Pancreas (tissue), 10 donors: ENCODE results near the gene STK33. TPM values are rescaled to one million over a fixed set of nuclear protein-coding genes. Genes with fewer than 3 reads are reported as not detected.

Source experiments
- ATAC-seq, 4 donors: fragments of 200-7000 bp; cut with Tn5 transposase; one replicate each; pipeline versions ENCODE4 v1.8.0 to v1.9.1; 2020; ENCODE audit warnings: mild to moderate bottlenecking in 4 of 4, moderate library complexity in 4 of 4
- DNase-seq, 6 donors: peaks; one replicate each; pipeline ENCODE4 v3.0.0-alpha.2; 2020
- FAIRE-seq: peaks from 2 replicates; lab custom pipeline; 2012; peaks lifted over from hg19 to GRCh38; lab: Jason Lieb, UNC
- H3K27ac ChIP-seq, 4 donors: fragments of 200-600 bp; sonication (generic); 1 replicate in 3 of 4; 2 replicates in 1 of 4; pipeline versions ENCODE4 v1.5.0 to v1.8.0; 2020
- H3K27me3 ChIP-seq, 4 donors: fragments of 200-600 bp; one replicate each; pipeline ENCODE4 v1.8.0; 2021
- H3K36me3 ChIP-seq, 3 donors: fragments of 200-600 bp; sonication (generic) in 1 of 3; one replicate each; pipeline versions ENCODE4 v1.5.0 to v1.8.0; 2020 to 2021
- H3K4me1 ChIP-seq, 3 donors: fragments of 200-600 bp; one replicate each; pipeline ENCODE4 v1.8.0; 2021
- H3K4me3 ChIP-seq, 4 donors: fragments of 200-600 bp; sonication (generic) in 2 of 4; one replicate each; pipeline versions ENCODE4 v1.5.0 to v1.8.0; 2020 to 2021
- H3K9me3 ChIP-seq, 4 donors: fragments of 200-600 bp; one replicate each; pipeline ENCODE4 v1.8.0; 2021
- WGBS, 2 donors: extraction: QIAGEN DNeasy Blood & Tissue Kit; methylation state at CpG; one replicate each; pipeline ENCODE4 v1.1.7; 2013; 5-methylcytosine and 5-hydroxymethylcytosine counted together
- intact Hi-C, 3 donors: fragments of 100-400 bp; cut with DNase I; formaldehyde crosslinking; loops; one replicate each; pipeline versions ENCODE4 v1.11.1 to v1.14.2; 2022
- polyA plus RNA-seq, 2 donors: library from polyadenylated mRNA; stranded (reverse); fragments of 200-250 nt; gene quantifications; one replicate each; pipeline ENCODE4 v1.2.3, GENCODE V29; 2013
- total RNA-seq, 6 donors: library from RNA; stranded (reverse); fragmentation: NEBNext Ultra II Directional in 4 of 6; extraction: Animal tissue kit (Norgen Biotek cat#: 25700) in 4 of 6; gene quantifications; one replicate each; pipeline versions ENCODE4 v1.2.1 to v1.2.4, GENCODE V29; 2021 to 2023
- TF ChIP-seq, protein P1 (sequence below), 4 donors: fragments of 200-600 bp; sonication (generic) in 3 of 4; IDR thresholded peaks; one replicate each; pipeline versions ENCODE4 v1.5.0 to v1.8.0; 2021; ENCODE audit warnings: antibody characterized with exemption in 4 of 4
- donor health status: healthy with polysubstance abuse.
- donor health status: DM: no; HTN: no; CAD: no; lungs with moderate emphysema.
- donor health status: DM: no; HTN: no; CAD: no.
- donor health status: control.
- donor health status: control.
- donor health status: Bipolar disorder and iron deficiency.
- donor health status: DM: yes; HTN: yes; CAD: no.
- donor health status: DM: no; HTN: no; CAD: no.
- donor health status: DM: no; HTN: no; CAD: no.
- donor health status: DM: yes; HTN: yes; CAD: no.

The STK33 gene
- total and polyA plus RNA-seq, 8 donors, result 6.0 to 23.9 (median 7.2) TPM

DNA sequence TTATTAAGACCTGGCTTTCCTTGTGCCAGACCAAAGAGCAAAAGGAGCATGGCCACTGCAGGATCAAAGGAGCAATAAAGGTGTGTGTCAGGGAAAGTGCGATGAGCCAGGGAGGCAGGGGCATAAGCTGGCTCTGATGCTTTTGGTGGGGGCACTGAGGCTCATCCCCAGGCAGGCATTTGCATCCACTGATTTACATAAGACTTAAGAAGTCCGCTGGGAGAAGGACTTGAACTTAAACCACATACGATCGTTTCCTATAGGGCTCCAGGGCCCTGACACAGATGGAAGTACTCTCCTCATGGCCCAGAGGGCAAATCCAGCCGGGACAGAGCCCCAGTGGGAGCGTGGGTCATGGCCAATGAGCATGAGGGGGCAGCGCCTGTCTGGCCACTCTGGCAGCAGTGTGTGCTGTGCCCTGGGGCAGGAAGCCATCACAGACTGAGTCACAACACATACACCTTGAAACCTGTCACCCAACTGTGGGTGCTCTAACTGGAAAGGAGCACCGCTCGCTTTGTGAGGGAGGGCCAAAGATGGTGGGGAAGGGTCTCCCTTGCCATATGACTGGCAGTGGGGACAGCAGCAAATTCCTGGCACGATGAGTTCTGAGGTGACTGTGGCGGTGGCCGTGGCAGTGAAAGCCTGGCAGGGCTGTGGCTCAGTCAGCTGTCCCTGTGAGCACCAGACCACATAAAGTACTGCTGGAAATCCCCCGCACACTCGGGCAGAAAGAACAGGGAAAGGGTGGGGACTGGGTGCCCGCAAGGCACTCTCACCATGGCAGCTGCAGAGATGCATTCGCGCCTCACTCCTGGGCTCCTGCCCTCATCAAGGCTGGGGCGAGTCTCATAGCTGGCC lies 251.0 kb downstream of the STK33 start:
- no peak overlapping the region for H3K27ac ChIP-seq
- TF ChIP-seq, protein P1, sequence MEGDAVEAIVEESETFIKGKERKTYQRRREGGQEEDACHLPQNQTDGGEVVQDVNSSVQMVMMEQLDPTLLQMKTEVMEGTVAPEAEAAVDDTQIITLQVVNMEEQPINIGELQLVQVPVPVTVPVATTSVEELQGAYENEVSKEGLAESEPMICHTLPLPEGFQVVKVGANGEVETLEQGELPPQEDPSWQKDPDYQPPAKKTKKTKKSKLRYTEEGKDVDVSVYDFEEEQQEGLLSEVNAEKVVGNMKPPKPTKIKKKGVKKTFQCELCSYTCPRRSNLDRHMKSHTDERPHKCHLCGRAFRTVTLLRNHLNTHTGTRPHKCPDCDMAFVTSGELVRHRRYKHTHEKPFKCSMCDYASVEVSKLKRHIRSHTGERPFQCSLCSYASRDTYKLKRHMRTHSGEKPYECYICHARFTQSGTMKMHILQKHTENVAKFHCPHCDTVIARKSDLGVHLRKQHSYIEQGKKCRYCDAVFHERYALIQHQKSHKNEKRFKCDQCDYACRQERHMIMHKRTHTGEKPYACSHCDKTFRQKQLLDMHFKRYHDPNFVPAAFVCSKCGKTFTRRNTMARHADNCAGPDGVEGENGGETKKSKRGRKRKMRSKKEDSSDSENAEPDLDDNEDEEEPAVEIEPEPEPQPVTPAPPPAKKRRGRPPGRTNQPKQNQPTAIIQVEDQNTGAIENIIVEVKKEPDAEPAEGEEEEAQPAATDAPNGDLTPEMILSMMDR (IDR thresholded peaks at IDR 0.05), result no peak
- no peaks in the 10 kb centered on the region for H3K36me3 ChIP-seq
- FAIRE-seq (no peak), DNase-seq (no peak), ATAC-seq (peak in 2 of 4 donors; percentile 43 to 54)
- H3K4me3 ChIP-seq, result no peak overlapping the region
- no peaks in the 10 kb centered on the region for H3K27me3 ChIP-seq
- H3K4me1 ChIP-seq, result no peaks in the 10 kb centered on the region
- 73 to 75% methylated on average over 18 of the region's 18 CpGs for WGBS, 2 donors
- intact Hi-C loops, result no loop called here
- no peaks in the 10 kb centered on the region for H3K9me3 ChIP-seq

DNA sequence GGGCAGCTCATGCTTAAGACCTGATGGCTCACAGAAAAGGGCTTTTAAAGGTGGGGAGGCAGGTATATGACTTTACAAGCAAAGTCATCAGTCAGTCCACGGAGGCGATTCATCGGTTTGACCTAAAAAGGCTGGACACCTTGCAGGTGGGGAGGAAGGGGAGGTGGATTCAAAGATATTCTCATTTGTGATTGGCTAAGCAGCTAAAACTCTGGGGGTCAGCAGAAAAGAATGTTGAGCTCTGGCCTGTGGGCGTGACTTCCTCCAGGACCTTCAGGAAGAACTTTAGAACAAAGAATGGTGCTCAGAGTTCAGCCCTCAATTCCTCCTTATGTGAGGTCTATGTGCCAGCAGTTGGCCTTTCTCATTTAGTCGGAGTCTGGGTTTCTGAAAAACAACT lies 252.0 kb downstream of the STK33 start:
- intact Hi-C loops, result no loop called here
- DNase-seq, result no peak
- H3K36me3 ChIP-seq, result no peaks in the 10 kb centered on the region
- H3K4me3 ChIP-seq, result no peak overlapping the region
- no peaks in the 10 kb centered on the region for H3K4me1 ChIP-seq
- TF ChIP-seq, protein P1 (IDR thresholded peaks at IDR 0.05), result no peak
- WGBS, 2 donors, result 87 to 90% methylated on average over 5 of the region's 5 CpGs
- ATAC-seq, result no peak
- no peak for FAIRE-seq
- no peaks in the 10 kb centered on the region for H3K9me3 ChIP-seq
- H3K27ac ChIP-seq, result no peak overlapping the region
- H3K27me3 ChIP-seq, result no peaks in the 10 kb centered on the region

Other genes starting within 250 kb of the STK33 start
- 10 to 100 TPM in 1 of 6 donors, 1 to 10 TPM in 5; 4.1 to 13.1 (median 9.8) TPM for gene TRIM66, start 88.4 kb upstream of the STK33 start, total RNA-seq
- gene TRIM66, start 88.4 kb upstream of the STK33 start, polyA plus RNA-seq, result 10 to 100 TPM in 1 of 2 donors, 1 to 10 TPM in 1; 6.1 to 12.2 TPM
- 100 to 1,000 TPM; 321 to 659 (median 517) TPM for gene RPL27A, start 88.6 kb upstream of the STK33 start, total RNA-seq
- 1,000 to 10,000 TPM; 1,317 to 2,393 TPM for gene RPL27A, start 88.6 kb upstream of the STK33 start, polyA plus RNA-seq